Measurements from ENCODE around the gene HHIPL1. TPM values are rescaled to one million over a fixed set of nuclear protein-coding genes. Genes with fewer than 3 reads are reported as not detected.

HHIPL1 gene
- polyA plus RNA-seq, 2 of the 4 experiments (the other 2 are of a cell fraction): 0.19 to 0.23 TPM

- no peak for TF ChIP-seq TFCP2L1 (CRISPR knock-in tag; IDR thresholded peaks at IDR 0.05)
- TF ChIP-seq CBX2 (IDR thresholded peaks at IDR 0.05; ENCODE audit: borderline replicate concordance, low read depth): no peak
- TF ChIP-seq FOSL2 (IDR thresholded peaks at IDR 0.05): no peak
- no peak for TF ChIP-seq FOSL2 (CRISPR knock-in tag; IDR thresholded peaks at IDR 0.05)
Observed at GRCh38 chr14:99702115-99702514, 57.2 kb downstream of the HHIPL1 start (continued).

- no peaks in the 10 kb centered on the region for H3K4me1 ChIP-seq
- POLR2A ChIA-PET: no interaction called here
- CTCF ChIA-PET: interaction anchor here (0.9 to 1.2 kb wide), 2 partner anchors 13 to 15 kb away, joined by 3 to 4 read pairs; no protein-coding TSS in a partner anchor
- peaks cover 34% of the 10 kb centered on the region for H3K9me3 ChIP-seq
- 54% methylated on average over 3 of the region's 3 CpGs for WGBS (ENCODE audit: missing lambda C conversion rate)
- no peak overlapping the region for H3K4me3 ChIP-seq
- no peak overlapping the region for H3K4me2 ChIP-seq
- no peak overlapping the region for H3K27ac ChIP-seq
- no peak for TF ChIP-seq CBX2 (IDR thresholded peaks at IDR 0.05; ENCODE audit: borderline replicate concordance, low read depth)
- no peak for DNase-seq (ENCODE audit: low read depth in 1 of 2, low spot score in 1 of 2)
- ATAC-seq: no peak
- FAIRE-seq: no peak
Observed at GRCh38 chr14:99703381-99703780, 58.5 kb downstream of the HHIPL1 start.

- Histone ChIP-seq H3K4me2 (no peak overlapping the region), H3K4me3 (no peak overlapping the region), H3K4me1 (no peaks in the 10 kb centered on the region), H3K9me3 (peaks cover 34% of the 10 kb centered on the region), H3K27ac (no peak overlapping the region)
- FAIRE-seq (no peak), DNase-seq (ENCODE audit: low read depth in 1 of 2, low spot score in 1 of 2) (no peak), ATAC-seq (no peak)
- 70% methylated on average over 2 of the region's 2 CpGs for WGBS (ENCODE audit: missing lambda C conversion rate)
- ChIA-PET POLR2A (no interaction called here), CTCF (interaction anchor here (1.2 to 1.5 kb wide), 2 partner anchors 16 to 183 kb away, joined by 3 to 4 read pairs; no protein-coding TSS in a partner anchor)
- TF ChIP-seq RNF2 (IDR thresholded peaks at IDR 0.05; ENCODE audit: borderline replicate concordance, low read depth): no peak
- TF ChIP-seq EHF (CRISPR knock-in tag; IDR thresholded peaks at IDR 0.05): no peak
- peak in 1 of 2 experiments; percentile 31; a peak in 2 of 4 replicates for TF ChIP-seq CEBPB (IDR thresholded peaks at IDR 0.05)
- no peak for TF ChIP-seq HES2 (IDR thresholded peaks at IDR 0.05)
- no peak for TF ChIP-seq RCOR1 (IDR thresholded peaks at IDR 0.05; ENCODE audit: low read depth, low read length)
- TF ChIP-seq POLR2A (IDR thresholded peaks at IDR 0.05; ENCODE audit: low read length): no peak
Observed at GRCh38 chr14:99704037-99704436, 59.1 kb downstream of the HHIPL1 start.

- no peak overlapping the region for H3K4me2 ChIP-seq
- ChIA-PET CTCF (interaction anchor here (0.7 to 3.1 kb wide), 4 partner anchors 24 to 179 kb away, joined by 3 to 17 read pairs (median 3); no protein-coding TSS in a partner anchor), POLR2A (no interaction called here)
- ATAC-seq (no peak), DNase-seq (ENCODE audit: low read depth in 1 of 2, low spot score in 1 of 2) (no peak), FAIRE-seq (no peak)
- 14% methylated on average over 8 of the region's 8 CpGs for WGBS (ENCODE audit: missing lambda C conversion rate)
- TF ChIP-seq SREBF2 (IDR thresholded peaks at IDR 0.05) (no peak), PHF8 (IDR thresholded peaks at IDR 0.05; ENCODE audit: borderline replicate concordance, low read depth) (no peak), TP53 (CRISPR knock-in tag; IDR thresholded peaks at IDR 0.05) (no peak), MAZ (IDR thresholded peaks at IDR 0.05; ENCODE audit: borderline replicate concordance, low read depth, low read length) (no peak), RARB (CRISPR knock-in tag; IDR thresholded peaks at IDR 0.05) (no peak), MAFK (IDR thresholded peaks at IDR 0.05; ENCODE audit: partially characterized antibody) (no peak), TFCP2L1 (CRISPR knock-in tag; IDR thresholded peaks at IDR 0.05) (no peak), GATA3 (IDR thresholded peaks at IDR 0.05; ENCODE audit: borderline replicate concordance) (no peak), POLR2AphosphoS2 (conservative IDR thresholded peaks at IDR 0.05; ENCODE audit: low read length) (no peak), MAX (IDR thresholded peaks at IDR 0.05) (no peak), ATOH8 (CRISPR knock-in tag; IDR thresholded peaks at IDR 0.05; ENCODE audit: low read depth) (no peak), REST (IDR thresholded peaks at IDR 0.05) (no peak), NPAS2 (CRISPR knock-in tag; IDR thresholded peaks at IDR 0.05; ENCODE audit: borderline replicate concordance) (no peak), RFX5 (IDR thresholded peaks at IDR 0.05) (no peak), RAD21 (conservative IDR thresholded peaks at IDR 0.05 in 1 of 2, IDR thresholded peaks at IDR 0.05 in 1 of 2) (no peak)
- no peak overlapping the region for H3K4me3 ChIP-seq
- peaks cover 34% of the 10 kb centered on the region for H3K9me3 ChIP-seq
- H3K4me1 ChIP-seq: no peaks in the 10 kb centered on the region
- H3K27ac ChIP-seq: no peak overlapping the region
Observed at GRCh38 chr14:99706107-99706900, 61.4 kb downstream of the HHIPL1 start.
